ACHN (cell line): ENCODE measurements around the gene NCR1.
"Not testable (repeated sequence)": the region's sequence is repeated elsewhere in the genome, so short reads cannot be mapped to it uniquely, and the experiment has no call there.

Experiments used
- DNase-seq: peaks from one replicate; pipeline ENCODE4 v3.0.0-alpha.2; 2015
- in situ Hi-C: cut with HindIII; loops from 2 replicates; pipeline ENCODE4 v1.10.0; 2017; ENCODE audit warnings: low sequenced_read_pairs, low pct_ligation_motif_present, low pct_unique_long_range_greater_than_20kb

The NCR1 gene

GRCh38 chr19:54905803-54906511 lies at the start of gene NCR1:
TSS of gene NCR1 (plus strand) at chr19:54906148. CDS start at chr19:54906188, 40 bp downstream.
- in situ Hi-C loops, result no loop called here
- no peak for DNase-seq

- in situ Hi-C loops, result not testable (repeated sequence)
These were observed 47.5 kb upstream of the NCR1 start for GRCh38 chr19:54858476-54858875.

DNA sequence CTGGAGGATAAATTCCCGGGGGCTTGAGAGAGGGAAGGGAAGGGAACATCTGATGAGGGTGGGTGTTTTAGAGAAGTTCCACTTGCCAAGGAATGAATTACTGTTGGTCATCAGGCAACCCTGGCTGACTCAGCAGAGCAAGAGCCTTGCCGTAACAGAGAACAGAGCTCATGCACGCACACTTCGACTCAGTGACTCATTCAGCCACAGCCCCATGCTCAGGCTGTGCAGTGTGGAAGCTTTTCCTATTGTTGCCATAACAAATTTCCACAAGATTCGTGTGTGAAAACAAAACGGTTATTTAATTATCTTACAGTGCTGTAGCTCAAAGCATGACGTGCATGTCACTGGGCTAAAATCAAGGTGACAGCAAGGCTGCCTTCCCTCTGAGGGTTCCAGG lies 46.5 kb upstream of the NCR1 start:
- DNase-seq, in situ Hi-C loops: not testable (repeated sequence)

More at GRCh38 chr19:54858476-54858875, 47.5 kb upstream of the NCR1 start:
- not testable (repeated sequence) for DNase-seq

DNA sequence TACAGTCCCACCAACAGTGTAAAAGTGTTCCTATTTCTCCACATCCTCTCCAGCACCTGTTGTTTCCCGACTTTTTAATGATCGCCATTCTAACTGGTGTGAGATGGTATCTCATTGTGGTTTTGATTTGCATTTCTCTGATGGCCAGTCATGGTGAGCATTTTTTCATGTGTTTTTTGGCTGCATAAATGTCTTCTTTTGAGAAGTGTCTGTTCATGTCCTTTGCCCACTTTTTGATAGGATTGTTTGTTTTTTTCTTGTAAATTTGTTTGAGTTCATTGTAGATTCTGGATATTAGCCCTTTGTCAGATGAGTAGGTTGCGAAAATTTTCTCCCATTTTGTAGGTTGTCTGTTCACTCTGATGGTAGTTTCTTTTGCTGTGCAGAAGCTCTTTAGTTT lies 42.5 kb upstream of the NCR1 start:
- in situ Hi-C loops, DNase-seq: not testable (repeated sequence)

DNA sequence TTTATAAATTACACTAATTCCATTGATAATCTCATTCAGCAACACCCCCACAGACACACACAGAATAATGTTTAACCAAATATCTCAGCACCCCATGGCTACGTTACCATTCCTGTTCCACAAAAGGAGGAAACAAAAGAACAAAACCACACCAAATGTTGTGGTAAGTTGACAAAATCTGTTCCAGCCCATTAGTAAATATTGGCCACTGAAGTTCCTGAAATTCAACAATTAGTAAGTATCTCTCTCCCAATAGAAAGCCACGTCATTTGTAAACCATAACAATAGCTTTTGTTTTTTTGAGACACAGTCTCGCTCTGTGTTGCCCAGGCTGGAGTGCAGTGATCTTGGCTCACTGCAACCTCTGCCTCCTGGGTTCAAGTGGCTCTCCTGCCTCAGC lies 34.3 kb upstream of the NCR1 start:
- DNase-seq, result no peak
- in situ Hi-C loops, result no loop called here

DNA sequence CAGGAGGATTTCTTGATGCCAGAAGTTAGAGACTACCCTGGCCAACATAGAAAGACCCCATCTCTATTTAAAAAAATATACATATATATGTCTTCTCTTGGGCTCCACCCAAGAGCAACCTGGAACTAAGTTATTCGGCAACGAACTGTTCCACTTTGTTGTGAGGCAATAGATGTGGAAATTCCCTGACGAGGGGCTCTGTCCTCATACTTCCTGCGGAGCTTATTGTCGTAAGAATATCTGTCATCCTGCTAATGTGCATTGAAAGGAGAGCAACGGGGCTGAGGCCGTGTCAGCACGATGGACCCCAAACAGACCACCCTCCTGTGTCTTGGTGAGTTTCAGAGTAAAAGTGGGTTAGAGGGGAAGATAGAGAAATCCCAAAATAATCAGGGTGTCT lies 32.0 kb upstream of the NCR1 start, which contains the start of gene FCAR:
Gene FCAR (plus strand): TSS at position 246 of the 400 bp plus-strand sequence. CDS start 55 bp downstream, at position 301.
- in situ Hi-C loops, result no loop called here
- no peak for DNase-seq

DNA sequence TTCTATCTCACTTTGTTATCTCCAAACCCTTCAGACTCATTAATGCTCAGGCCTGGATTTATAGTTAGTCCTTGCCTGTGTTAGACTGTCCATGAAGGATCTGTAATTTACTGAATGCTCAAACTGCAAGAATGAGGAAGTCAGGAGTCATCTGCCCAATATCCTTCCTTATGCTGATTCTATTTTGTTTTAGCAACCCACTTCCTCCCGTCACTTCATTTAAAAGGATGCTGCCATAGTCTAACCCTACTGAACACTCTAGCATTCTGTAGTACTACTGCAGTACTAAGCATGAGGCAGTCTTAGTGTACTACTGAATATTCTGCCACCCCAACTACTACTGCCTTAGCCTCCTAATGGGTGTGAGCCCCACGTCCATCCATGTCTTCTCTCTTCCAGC lies 30.4 kb upstream of the NCR1 start:
- in situ Hi-C loops, result no loop called here
- DNase-seq, result no peak

GRCh38 chr19:54877471-54877870 lies 28.5 kb upstream of the NCR1 start:
- in situ Hi-C loops, result no loop called here
- DNase-seq, result no peak

GRCh38 chr19:54881884-54882283 lies 24.1 kb upstream of the NCR1 start:
- in situ Hi-C loops, result no loop called here
- no peak for DNase-seq

GRCh38 chr19:54882758-54883157 lies 23.2 kb upstream of the NCR1 start:
- DNase-seq, result no peak
- in situ Hi-C loops, result no loop called here

DNA sequence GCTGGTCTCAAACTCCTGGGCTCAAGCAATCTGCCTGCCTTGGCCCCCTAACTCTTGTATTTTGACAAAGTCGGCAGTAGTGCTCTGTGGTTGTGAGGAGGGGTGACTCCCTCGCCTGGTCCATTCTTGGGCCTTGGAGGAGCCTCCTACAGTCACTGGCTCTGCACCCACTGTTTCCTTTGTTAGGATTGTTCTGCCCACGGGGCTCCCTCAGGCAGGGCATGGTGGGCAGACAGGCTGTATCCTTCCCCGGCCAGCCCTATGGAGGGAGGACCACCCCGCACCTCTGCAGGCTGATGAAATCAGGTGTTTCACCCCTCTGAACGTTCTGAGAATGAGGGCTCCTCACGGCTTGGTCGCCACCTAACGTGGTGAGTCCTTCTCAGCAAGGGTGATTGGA lies 22.7 kb upstream of the NCR1 start:
- no peak for DNase-seq
- in situ Hi-C loops, result no loop called here

- in situ Hi-C loops, result no loop called here
- no peak for DNase-seq
These were observed 17.7 kb upstream of the NCR1 start for GRCh38 chr19:54888239-54888638.

DNA sequence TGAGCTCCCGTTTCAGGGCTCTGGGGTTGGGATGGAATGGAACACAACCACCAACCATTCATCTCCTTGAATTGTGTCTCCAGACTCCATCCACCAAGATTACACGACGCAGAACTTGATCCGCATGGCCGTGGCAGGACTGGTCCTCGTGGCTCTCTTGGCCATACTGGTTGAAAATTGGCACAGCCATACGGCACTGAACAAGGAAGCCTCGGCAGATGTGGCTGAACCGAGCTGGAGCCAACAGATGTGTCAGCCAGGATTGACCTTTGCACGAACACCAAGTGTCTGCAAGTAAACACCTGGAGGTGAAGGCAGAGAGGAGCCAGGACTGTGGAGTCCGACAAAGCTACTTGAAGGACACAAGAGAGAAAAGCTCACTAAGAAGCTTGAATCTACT lies 16.4 kb upstream of the NCR1 start:
- no peak for DNase-seq
- in situ Hi-C loops, result no loop called here

- DNase-seq, result no peak
- in situ Hi-C loops, result no loop called here
These were observed 12.5 kb upstream of the NCR1 start for GRCh38 chr19:54893406-54893805.

DNA sequence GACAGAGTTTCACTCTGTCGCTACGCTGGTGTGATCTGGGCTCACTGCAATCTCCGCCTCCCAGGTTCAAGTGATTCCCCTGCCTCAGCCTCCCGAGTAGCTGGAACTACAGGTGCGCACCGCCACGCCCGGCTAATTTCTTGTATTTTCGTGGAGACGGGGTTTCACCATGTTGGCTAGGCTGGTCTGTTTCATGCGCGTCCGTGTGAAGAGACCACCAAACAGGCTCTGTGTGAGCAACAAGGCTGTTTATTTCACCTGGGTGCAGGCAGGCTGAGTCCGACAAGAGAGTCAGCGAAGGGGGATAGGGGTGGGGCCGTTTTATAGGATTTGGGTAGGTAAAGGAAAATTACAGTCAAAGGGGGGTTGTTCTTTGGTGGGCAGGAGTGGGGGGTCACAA lies 11.8 kb upstream of the NCR1 start:
- in situ Hi-C loops, DNase-seq: not testable (repeated sequence)

DNA sequence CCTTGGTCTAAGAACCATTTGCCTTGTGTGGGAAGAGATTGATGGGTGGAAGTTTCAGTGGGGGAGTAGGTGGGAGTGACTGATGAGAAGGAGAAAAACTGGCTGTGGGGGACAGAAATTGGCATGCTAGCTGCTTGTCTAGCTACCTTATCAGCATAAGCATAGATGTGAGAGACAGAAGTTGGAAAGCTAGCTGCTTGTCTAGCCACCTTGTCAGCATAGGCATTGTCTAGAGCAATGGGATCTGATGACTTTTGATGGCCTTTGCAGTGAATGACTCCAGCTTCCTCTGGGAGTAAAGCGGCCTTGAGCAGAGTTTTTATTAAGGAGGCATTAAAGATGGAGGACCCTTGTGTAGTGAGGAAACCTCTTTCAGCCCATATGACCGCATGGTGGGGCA lies 9.9 kb upstream of the NCR1 start:
- no peak for DNase-seq
- in situ Hi-C loops, result no loop called here

GRCh38 chr19:54898685-54899084 lies 7.3 kb upstream of the NCR1 start:
- DNase-seq, in situ Hi-C loops: not testable (repeated sequence)

GRCh38 chr19:54899646-54900045 lies 6.3 kb upstream of the NCR1 start:
- in situ Hi-C loops, DNase-seq: not testable (repeated sequence)

- in situ Hi-C loops, DNase-seq: not testable (repeated sequence)
These were observed 4.8 kb upstream of the NCR1 start for GRCh38 chr19:54901153-54901552.

DNA sequence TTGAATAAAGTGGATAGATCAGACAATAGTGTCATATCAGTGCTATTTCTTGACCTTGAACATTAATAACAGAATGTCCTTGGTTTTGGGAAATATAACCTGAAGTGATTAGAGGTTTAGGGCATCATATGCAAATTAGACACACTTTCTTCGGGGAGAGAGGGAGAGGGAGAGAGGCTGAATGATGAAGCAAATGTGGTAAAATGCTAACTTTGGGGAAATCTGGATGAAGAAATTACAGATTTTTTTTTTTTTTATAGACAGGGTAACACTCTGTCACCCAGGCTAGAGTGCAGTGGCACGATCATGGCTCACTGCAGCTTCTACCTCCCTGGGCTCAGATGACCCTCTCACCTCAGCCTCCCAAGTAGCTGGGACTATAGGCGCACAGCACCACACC lies 3.9 kb upstream of the NCR1 start:
- DNase-seq, result no peak
- in situ Hi-C loops, result no loop called here
